ENCODE measurements around the gene CALML6.
"Not testable (repeated sequence)": the region's sequence is repeated elsewhere in the genome, so short reads cannot be mapped to it uniquely, and the experiment has no call there.

Gene CALML6

GRCh38 chr1:1925437-1926345 is 10.6 kb downstream of the CALML6 start:
- no peak for DNase-seq (ENCODE audit: low spot score)

GRCh38 chr1:1926346-1926811 is 11.3 kb downstream of the CALML6 start:
- no peak for DNase-seq (ENCODE audit: low spot score)

GRCh38 chr1:1926886-1927660 is 12.0 kb downstream of the CALML6 start:
- DNase-seq (ENCODE audit: low spot score): no peak

- DNase-seq (ENCODE audit: low spot score): no peak
These were observed 12.7 kb downstream of the CALML6 start for GRCh38 chr1:1927751-1928150.

GRCh38 chr1:1928231-1929101 is 13.4 kb downstream of the CALML6 start:
- DNase-seq (ENCODE audit: low spot score): no peak

- no peak for DNase-seq (ENCODE audit: low spot score)
These were observed 14.1 kb downstream of the CALML6 start for GRCh38 chr1:1929102-1929638.

- DNase-seq (ENCODE audit: low spot score): no peak
These were observed 14.8 kb downstream of the CALML6 start for GRCh38 chr1:1929639-1930545.

GRCh38 chr1:1934848-1935247 is 19.8 kb downstream of the CALML6 start:
- not testable (repeated sequence) for DNase-seq (ENCODE audit: low spot score)

- no peak for DNase-seq (ENCODE audit: low spot score)
These were observed 22.0 kb downstream of the CALML6 start for GRCh38 chr1:1937061-1937460.

GRCh38 chr1:1937549-1938275 is 22.7 kb downstream of the CALML6 start:
- no peak for DNase-seq (ENCODE audit: low spot score)

GRCh38 chr1:1938276-1938573 is 23.2 kb downstream of the CALML6 start:
- no peak for DNase-seq (ENCODE audit: low spot score)

GRCh38 chr1:1938613-1939295 is 23.7 kb downstream of the CALML6 start:
- DNase-seq (ENCODE audit: low spot score): no peak

- no peak for DNase-seq (ENCODE audit: low spot score)
These were observed 24.4 kb downstream of the CALML6 start for GRCh38 chr1:1939296-1940122.

GRCh38 chr1:1940123-1940425 is 25.0 kb downstream of the CALML6 start:
- DNase-seq (ENCODE audit: low spot score): no peak

GRCh38 chr1:1941211-1941841 is 26.3 kb downstream of the CALML6 start:
- DNase-seq (ENCODE audit: low spot score): no peak

- no peak for DNase-seq (ENCODE audit: low spot score)
These were observed 27.1 kb downstream of the CALML6 start for GRCh38 chr1:1941868-1942752.
